Measurements from ENCODE around the gene GRM7.

GRM7 gene

DNA sequence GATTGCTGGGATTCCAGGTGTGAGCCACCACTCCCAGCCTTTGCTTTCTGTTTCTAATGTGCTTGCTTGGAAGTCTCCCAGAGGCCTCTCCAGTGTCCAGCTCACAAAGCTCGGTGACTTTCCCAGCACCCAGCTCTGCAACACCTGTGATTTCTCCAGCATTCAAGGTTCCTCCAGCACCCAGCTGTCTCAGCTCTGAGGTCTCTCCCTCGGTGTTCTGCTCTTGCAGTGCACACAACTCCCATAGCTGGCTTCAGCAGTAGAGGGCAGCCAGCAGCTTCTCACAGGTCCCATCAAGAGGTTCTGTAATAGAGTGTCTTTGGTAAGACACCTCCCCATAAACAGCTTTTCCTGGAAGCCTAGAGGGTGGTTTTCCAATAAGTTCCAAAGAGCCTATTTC is 75.1 kb downstream of the GRM7 start:
- no peak overlapping the region for H3K4me3 ChIP-seq (ENCODE audit: low read length)
- no peak for DNase-seq (ENCODE audit: low read depth, low spot score)

DNA sequence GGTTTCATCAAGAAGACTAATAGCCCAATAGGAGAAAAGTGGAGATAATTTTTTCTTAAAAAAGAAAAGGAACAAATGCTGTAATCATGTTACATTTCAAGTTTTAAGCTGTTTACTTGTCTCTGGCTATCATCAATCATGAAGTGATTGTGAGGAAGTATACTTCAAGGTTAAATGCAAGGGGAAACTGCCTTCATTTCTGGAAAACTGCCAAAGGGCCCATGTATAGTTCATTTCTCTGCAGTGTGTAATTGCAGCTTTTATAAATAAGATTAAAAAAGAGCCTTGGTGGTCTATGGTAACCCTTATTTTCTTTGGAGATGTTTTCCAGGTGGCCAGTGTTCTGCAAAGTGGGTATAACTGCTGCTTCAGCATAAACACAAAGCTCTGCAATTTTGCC is 101.9 kb downstream of the GRM7 start:
- no peak overlapping the region for H3K4me3 ChIP-seq (ENCODE audit: low read length)
- DNase-seq (ENCODE audit: low read depth, low spot score): no peak

DNA sequence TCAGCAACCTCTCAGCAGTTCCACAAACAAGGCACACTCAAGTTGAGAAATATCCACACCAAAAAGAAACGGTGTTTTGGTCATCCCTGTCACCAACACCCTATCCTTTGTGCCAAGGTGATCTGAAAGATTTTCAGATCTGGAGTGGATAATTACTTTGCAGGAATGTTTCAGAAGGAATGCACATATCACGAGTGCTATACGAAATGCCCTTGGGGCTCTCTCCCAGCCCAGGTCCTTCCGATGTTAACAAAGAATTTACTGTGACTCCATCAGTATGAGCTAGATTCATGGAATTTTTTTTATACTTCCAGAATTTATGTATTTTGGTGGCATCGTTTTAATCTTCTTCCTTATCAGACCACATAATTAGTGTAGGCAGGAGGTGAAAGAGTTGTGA is 105.0 kb downstream of the GRM7 start:
- H3K4me3 ChIP-seq (ENCODE audit: low read length): no peak overlapping the region
- DNase-seq (ENCODE audit: low read depth, low spot score): no peak

DNA sequence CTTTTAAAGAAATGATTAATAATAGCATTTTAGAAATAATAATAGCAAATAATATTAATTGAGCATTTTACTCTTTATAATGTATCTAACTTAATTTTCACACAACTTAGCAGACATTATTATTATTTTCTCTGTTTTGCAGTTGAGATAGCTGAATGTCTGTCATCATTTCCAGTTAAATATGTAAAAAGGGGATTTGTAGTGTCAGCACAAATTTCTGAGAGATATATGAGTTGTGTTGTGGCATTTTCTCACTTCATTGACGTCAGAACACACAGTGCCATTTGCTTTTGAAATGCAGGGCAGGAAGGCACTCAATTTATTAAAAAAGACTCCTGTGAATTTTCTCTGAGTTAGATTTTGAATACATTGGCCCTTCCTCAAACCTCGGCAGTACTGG is 111.0 kb downstream of the GRM7 start:
- no peak for DNase-seq (ENCODE audit: low read depth, low spot score)
- no peak overlapping the region for H3K4me3 ChIP-seq (ENCODE audit: low read length)

DNA sequence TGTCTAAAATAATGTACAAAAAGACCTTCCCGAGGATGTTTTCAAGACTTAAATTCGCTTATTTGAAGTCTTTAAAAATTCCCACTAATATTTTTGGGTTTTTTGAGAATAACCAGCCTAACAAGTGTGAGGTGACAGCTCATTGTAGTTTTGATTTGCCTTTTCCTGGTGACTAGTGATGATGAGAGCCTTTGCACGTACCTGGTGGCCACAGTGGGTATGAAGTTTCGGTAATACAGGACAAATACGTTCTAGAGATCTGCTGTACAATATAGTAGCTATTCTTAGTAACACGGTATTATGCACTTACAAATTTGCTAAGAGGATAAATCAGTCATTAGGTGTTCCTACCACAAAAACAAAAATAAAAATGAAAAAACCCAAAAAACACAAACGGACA is 124.9 kb downstream of the GRM7 start:
- no peak overlapping the region for H3K4me3 ChIP-seq (ENCODE audit: low read length)
- no peak for DNase-seq (ENCODE audit: low read depth, low spot score)

DNA sequence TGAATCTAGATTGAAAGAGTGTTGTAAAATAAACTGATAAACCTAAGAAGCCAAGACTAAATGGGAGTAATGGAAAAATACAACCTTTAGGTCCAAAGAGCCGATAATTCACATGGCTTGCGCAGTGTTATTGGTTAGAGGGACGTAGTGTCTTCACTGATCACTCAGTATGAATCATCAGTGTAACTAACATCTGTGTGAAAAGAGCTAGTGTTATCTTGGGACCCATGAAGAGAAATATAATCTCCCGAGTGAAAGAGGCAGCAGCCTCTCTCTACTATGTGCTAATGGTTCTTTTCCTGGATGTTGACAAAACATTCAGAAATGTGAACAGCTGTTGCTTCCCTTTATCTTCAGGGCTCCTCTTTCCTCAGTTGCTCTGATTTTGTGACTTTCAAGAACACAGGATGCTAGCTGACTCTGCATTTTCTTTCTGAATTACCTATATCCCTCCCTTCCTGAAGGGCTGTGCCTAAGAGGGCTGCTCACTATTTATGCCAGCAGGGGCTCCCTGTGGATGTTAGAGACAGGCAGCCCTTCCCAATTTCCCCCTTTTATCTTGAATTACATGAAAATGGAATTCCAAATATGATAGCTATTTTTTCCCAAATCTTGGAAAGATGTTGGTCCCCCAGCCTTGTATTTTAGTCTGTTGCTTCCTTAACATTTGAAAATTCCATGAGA is 128.8 kb downstream of the GRM7 start:
- H3K4me3 ChIP-seq (ENCODE audit: low read length): no peak overlapping the region
- no peak for DNase-seq (ENCODE audit: low read depth, low spot score)

DNA sequence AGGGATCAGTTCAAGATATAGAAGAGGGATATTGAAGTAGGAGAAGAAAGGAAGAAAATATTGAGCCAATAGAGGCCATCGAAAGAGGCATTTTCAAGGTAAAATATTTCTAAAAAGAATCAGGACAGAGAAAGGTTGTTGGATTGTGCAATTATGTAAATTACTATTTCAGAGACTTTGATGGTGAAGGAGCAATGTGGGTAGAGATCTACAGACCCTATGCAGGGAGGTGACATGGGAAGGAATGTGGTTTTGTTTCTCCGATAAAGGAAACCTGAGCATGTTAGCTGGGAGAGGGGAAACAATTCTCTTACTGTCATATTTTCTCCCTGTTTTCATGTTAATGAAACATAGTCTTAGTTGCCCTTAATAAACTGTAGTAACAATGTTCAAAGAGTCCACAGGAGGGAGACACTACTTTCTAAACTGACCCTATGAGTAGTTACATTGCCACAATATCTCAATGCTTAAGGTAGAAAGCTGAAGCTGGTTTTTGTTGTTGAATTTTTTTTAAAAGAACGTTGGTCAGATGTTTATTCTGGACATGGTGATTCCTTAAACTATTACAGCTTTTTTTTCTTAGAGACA is 133.3 kb downstream of the GRM7 start:
- no peak overlapping the region for H3K4me3 ChIP-seq (ENCODE audit: low read length)
- DNase-seq (ENCODE audit: low read depth, low spot score): peak; percentile 0

DNA sequence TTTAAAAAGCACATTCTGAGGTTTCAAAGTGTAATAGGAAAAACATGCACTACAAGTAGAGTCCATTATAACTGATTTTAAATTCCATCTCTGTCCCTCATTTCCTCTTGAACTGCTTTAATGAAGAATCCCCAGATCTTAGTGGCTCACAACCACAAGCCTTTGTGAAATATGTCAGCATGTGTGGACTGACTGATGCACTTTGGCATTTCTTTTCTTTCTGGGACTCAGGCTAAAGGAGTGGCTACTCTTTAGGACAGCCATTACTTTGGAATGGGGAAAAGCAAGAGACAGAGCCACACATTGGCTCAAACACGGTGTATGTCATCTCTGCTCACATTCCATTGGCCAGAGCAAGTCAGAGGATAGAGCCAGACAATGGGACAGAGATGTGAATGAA is 139.6 kb downstream of the GRM7 start:
- H3K4me3 ChIP-seq (ENCODE audit: low read length): no peak overlapping the region
- no peak for DNase-seq (ENCODE audit: low read depth, low spot score)

DNA sequence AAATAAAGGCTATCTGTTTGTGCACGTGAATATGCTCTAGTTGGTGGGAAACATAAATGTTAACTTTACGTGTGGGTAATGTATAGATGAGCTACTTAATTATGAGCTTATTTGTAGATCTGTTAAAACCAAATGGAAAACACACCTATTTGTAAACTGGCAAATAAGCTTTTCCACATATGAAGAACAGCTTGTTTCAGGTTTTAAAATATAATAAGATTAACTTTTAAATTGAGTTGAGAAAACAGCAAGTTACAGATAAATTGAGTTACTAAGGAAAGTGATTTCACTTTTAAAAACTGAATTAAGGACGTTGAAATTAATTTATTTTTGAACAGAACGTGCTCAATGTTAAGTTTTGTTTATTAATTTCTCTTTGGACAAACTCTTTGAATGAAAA is 140.5 kb downstream of the GRM7 start:
- no peak for DNase-seq (ENCODE audit: low read depth, low spot score)

DNA sequence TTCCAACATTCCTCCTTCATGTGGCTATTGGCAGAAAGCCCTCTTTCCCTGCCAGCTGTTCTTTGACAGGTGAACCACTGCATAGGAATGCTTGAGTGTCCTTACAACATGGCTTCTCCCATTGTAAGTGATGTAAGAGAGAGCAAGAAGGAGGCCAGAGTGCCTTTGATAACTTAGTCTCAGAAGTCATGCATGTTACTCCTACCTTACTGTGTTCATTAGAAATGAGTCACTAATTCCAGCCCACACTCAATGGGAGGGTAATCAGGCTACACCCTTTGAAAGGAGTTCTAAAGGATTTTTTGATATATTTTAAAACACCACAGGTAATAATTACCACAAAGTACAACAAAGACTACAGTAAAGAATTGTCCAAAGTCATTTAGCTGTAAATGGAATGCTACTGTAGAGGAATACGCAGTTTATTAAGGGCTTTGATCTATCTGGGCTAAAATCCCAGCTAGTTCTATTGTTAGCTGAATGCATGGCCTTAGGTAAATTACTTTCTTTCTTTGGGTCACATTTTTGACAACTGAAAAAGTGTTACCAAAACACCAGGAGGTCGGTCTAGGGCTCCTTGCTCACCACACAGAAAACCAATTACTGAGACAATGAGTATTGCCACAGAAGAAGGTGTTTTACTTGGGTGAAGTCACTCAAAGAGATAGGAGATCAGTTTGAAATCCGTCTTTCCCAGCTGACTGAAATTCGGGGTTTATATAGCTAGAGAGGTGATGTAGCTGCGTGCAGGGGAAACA is 154.9 kb downstream of the GRM7 start:
- no peak overlapping the region for H3K4me3 ChIP-seq (ENCODE audit: low read length)
- no peak for DNase-seq (ENCODE audit: low read depth, low spot score)

More for the DNA sequence above, 140.5 kb downstream of the GRM7 start:
- no peak overlapping the region for H3K4me3 ChIP-seq (ENCODE audit: low read length)

DNA sequence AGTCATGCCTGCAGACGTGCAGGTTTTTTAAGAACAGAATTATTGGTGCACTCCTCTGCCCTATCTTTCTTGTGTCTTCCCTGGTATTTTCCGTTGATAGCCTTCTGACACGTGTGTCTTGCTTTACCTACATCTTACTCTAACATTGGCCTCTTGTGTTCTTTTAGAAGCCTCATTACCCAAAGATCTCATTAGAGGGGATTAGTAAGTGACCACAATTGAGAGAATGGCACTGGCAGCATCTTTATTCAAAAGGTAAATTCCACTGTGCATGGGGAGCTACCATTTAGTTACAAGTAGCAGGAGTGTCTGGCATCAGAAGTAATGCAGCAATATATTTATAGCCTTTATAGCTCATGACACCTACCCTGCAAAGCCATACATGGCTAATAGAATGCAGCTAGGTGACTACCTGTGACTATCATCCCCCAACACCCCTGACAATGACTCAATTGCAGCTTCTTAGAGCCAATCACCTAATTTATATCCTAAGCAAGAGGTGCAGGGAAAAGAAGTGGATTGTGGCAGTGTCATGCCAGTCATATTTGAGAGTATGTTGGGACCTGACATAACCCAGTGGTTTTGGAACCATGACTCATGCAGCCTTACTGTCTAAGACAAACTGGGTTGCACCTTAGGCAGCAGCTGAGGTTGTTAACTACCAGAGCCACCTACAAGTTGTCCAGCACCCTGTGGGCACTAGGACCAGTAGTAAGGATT is 164.8 kb downstream of the GRM7 start:
- DNase-seq (ENCODE audit: low read depth, low spot score): no peak
- H3K4me3 ChIP-seq (ENCODE audit: low read length): no peak overlapping the region

DNA sequence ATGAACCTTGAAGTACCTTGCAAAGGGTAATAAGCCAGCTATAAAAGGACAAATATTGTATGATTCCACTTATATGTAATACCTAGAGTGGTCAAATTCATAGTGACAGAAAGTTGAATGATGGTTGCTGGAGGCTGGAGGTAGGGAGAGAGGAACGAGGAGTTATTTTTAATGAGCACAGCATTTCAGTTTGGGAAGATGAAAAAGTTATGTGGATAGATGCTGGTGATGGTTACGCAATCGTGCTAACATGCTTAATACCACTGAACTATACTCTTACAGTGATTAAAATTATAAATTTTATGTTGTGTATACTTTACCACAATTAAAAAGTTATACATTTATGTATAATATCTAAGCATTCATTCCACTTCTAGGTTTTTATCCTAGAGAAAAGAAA is 168.6 kb downstream of the GRM7 start:
- no peak for DNase-seq (ENCODE audit: low read depth, low spot score)
- H3K4me3 ChIP-seq (ENCODE audit: low read length): no peak overlapping the region

DNA sequence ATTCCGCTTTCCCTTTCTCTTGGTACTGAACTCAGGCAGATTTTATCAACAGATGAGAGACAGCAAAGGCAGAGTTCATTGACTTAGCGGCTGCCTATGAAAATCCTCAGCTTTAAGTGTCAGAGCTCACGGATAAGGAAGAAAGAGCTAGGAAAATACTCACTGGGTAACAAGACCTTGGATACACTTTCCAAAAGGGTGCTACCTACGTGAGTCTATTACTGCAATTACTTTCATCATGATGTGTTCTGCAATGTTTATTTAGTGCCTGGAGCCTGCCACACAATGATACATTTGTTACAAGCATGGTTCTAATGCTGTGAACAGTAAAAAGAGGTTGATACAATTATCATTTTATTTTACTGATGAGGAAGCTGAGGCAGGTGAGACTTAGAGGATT is 177.5 kb downstream of the GRM7 start:
- H3K4me3 ChIP-seq (ENCODE audit: low read length): no peak overlapping the region
- no peak for DNase-seq (ENCODE audit: low read depth, low spot score)

DNA sequence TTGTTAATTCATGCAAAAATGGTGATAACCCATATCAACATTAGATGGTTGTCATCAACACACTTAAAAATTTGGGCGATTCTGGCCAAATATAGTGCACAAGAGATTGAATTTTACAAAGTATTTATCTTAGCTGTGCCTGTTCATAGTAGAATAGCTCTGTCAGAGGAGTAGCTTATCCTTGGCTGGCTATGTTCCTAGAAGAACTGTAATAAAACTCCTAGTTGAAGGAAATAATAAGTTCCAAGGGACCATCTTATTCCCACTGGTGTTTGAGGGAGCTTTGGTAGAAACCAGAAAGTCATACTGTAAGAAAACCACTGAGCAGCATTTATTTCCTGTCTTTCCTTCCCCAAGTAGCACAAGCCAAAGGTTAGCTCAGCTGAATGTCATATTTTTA is 201.8 kb downstream of the GRM7 start:
- no peak for DNase-seq (ENCODE audit: low read depth, low spot score)
- no peak overlapping the region for H3K4me3 ChIP-seq (ENCODE audit: low read length)

DNA sequence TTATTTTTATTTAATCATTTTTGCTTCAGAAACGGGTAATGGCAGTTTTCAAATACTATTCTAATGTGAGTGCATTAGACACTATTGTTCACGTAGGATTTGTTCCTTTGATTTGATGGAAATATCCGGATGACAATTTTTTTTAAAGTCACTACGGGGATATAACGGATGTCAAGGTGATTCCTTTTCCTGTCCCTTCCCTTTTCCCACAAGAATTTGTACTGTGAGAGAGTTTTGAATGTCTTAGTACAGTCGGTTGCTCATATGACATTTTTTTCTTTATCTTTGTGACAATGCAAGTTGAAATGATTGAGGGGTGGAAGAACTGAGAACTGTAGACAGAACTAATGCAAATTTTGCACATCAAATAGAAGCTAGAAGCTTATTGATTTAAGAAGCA is 209.5 kb downstream of the GRM7 start:
- no peak for DNase-seq (ENCODE audit: low read depth, low spot score)
- no peak overlapping the region for H3K4me3 ChIP-seq (ENCODE audit: low read length)

DNA sequence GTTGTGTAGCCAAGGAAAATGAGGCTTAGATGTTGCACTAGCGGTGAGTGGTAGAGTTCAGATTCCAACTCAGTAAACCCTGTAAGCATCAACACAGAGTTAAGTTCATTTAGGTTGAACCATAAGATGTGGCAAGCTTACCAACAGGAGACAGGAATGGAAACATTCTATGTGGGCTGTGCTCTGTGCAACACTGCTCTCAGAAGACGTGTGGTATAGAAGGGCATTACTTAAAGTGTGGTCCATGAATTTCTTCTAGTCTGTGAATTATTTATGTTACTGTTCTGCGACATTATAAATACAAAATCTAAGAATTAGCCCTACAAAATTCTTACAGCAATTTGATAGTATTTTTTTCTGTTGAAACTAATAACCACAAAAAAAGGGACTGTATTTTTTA is 213.3 kb downstream of the GRM7 start:
- no peak for DNase-seq (ENCODE audit: low read depth, low spot score)

DNA sequence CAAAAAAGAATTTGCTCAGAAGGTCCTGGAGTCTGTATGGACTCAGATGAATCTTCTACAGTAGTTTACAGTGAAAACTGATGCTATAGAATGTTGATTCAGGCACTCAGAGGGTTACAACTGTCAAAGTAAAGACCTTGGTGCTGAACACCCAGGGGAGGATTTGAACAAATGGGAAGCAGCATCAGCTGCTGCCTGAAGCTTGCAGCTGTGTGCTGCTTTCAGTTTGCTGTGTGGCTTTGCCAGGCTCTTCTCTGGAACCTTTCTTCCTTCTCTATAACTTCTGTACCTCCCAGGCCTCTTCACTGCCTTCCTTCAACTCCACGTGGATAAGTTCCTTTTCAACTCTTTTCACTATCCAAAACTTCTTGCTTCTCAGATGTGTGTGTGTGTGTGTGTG is 214.2 kb downstream of the GRM7 start:
- H3K4me3 ChIP-seq (ENCODE audit: low read length): no peak overlapping the region
- DNase-seq (ENCODE audit: low read depth, low spot score): no peak

More for the DNA sequence above, 213.3 kb downstream of the GRM7 start:
- H3K4me3 ChIP-seq (ENCODE audit: low read length): no peak overlapping the region

DNA sequence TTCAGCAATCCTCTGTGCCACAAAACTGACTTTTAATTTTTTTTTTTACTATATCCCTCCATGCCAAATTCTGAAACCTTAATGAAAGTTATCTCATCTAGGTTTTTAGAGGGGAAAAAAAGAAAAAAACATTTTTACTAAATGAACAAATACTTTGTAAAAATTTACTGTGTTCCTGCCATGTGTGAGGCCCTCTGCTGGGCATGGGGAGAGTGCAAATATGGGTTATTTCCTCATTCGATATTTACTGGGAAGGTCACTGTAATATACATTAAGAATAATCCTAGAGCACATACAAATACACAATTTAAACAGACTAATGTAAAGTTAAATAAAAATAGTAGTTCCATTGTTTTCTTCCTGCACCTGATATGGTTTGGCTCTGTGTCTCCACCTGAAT is 215.0 kb downstream of the GRM7 start:
- no peak for DNase-seq (ENCODE audit: low read depth, low spot score)
- H3K4me3 ChIP-seq (ENCODE audit: low read length): no peak overlapping the region

DNA sequence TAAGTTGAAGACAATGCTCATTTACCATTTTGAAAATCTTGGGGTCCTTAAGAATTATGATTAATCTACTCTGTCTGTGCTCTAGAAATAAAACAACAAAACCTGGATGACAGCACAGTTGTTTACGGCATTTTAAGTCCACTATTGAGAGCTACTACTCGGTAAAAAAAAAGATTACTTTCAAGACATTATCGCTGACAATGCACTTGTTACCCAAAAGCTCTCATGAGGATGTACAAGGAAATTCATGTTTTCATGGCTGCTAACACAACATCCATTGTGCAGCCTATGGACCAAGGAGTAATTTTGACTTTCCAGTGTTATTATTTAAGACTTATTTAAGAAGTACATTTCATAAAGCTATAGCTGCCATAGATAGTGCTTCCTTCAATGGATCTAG is 221.3 kb downstream of the GRM7 start:
- DNase-seq (ENCODE audit: low read depth, low spot score): no peak
- H3K4me3 ChIP-seq (ENCODE audit: low read length): no peak overlapping the region

DNA sequence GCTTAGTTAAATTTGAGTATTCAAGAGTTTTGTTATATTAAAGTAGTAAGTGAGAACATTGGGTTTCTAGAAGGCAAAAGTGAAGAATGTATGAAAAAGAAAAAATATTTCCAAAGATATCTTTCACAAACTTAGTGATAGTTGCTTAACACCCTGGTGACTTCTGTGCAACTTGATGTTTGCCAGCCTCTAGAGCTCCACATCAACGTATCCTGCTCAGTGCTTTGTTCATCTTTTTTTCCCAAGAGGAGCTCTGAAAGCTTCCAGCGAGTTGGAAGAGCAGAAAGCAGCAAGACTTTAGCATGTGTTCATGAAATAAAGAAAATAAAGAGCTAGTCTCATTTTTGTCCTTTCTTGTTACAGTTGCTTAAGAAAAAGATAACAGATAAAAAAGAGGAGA is 225.5 kb downstream of the GRM7 start:
- no peak for DNase-seq (ENCODE audit: low read depth, low spot score)
- no peak overlapping the region for H3K4me3 ChIP-seq (ENCODE audit: low read length)
